Caki2 (cell line): ENCODE data around the gene MCM6. TPM values are rescaled to one million over a fixed set of nuclear protein-coding genes. Genes with fewer than 3 reads are reported as not detected.
A peak's percentile ranks its signal among the peaks of the same experiment; 100 is the strongest.
"Not testable (repeated sequence)": the region's sequence is repeated elsewhere in the genome, so short reads cannot be mapped to it uniquely, and the experiment has no call there.

Source experiments
- DNase-seq: peaks from one replicate; pipeline ENCODE4 v3.0.0-alpha.2; 2015; ENCODE audit warnings: low read depth
- in situ Hi-C: cut with HindIII; loops from 2 replicates; pipeline ENCODE4 v1.10.0; 2016; ENCODE audit warnings: low sequenced_read_pairs, low pct_unique_long_range_greater_than_20kb, mixed read lengths
- total RNA-seq: library from RNA; depleted of rRNA; stranded (reverse); fragments of >200 nt; shearing (Covaris generic); gene quantifications from 2 replicates; pipeline ENCODE4 v1.2.3, GENCODE V29; 2014; ENCODE audit warnings: low replicate concordance; rRNA removed

Gene MCM6
- 33.3 and 39.5 TPM in 2 replicates for total RNA-seq

GRCh38 chr2:135876066-135876711 is at the start of gene MCM6:
Gene MCM6 (minus strand): TSS chr2:135876443. CDS start chr2:135876365, 78 bp downstream.
- in situ Hi-C loops: no loop called here
- peak; percentile 96 for DNase-seq

DNA sequence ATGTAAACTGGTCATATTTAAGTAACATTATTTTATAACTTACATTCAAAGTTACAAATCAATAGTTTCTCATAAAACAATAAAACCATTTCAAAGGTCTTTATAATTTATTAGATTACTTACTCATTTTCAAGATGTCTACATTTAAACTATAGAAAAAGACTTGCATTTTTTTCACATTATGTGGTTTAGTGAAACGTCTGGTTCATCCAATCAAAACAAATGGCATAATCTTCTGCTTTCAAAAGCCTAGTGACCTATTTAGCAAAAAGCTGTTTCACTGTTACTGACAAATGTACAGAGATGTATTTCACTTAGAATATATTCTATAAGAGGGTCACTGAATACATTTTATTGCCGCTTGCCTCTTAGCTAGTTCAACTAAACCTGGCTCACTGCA is 49.3 kb upstream of the MCM6 start:
- DNase-seq: no peak
- in situ Hi-C loops: no loop called here

DNA sequence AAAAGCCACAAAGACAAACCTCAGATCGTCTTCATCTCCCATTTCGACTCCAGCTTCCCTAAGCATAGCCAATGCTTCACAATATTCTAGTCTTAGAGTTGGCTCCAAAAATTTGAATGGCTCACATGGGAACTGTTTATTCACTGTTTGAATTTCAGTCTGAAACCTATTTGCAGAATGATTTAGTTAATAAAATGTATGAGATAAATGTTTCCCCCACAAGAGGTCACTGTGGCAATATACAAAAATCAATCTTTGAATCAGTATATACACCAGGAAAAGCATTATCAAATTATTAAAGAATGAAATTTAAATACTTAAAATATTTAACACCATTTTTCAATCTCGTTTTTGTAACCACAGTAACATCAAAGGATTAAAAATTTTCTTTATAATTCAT is 40.0 kb upstream of the MCM6 start:
- in situ Hi-C loops: no loop called here
- DNase-seq: no peak

- DNase-seq: no peak
Observed at GRCh38 chr2:135914485-135914884, 38.2 kb upstream of the MCM6 start.

DNA sequence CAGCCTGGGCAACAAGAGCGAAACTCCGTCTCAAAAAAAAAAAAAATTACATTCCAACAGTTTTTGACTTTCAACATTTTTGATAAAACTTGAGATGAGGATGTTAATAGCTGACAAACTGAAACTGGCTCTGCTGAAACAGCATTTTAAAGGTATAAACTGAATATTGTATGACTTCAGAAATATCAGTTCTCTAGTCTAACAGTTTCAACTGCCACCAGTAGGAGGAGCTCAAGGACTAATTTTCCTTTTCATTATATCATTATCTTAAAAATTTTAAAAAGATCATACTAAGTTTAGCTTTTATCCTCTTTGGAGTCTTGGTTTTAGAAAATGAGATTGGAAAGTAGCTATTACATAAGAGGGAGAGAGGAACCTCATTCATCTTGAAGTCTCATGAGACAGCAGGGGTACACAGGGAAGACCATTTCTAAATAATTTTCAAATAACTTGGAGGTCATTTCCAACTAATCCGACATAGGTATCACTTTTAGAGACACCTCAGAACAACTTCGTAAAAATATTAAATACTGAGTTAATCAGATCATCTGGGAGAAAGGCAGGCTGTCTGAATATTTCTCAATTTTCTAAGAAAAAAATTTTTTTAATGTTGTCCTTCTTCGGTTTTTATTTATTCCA is 37.6 kb upstream of the MCM6 start:
- in situ Hi-C loops: no loop called here
- no peak for DNase-seq

More at GRCh38 chr2:135914485-135914884, 38.2 kb upstream of the MCM6 start:
- in situ Hi-C loops: no loop called here

DNA sequence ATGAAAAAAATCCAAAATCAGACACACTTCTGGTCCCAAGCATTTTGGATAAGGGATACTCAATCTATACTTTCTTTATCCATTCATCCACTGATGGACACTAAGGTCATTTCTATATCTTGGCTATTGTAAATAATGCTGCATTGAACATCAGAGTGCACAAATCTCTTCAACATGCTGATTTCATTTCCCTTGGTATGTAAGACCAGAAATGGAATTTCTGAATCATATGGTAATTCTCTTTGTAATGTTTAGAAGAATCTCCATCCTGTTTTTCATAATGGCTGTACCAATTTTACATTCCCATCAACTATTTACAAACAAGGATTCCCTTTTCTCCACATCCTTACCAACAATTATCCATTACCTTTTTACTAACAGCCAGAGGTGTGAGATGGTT is 33.7 kb upstream of the MCM6 start:
- DNase-seq: no peak
- in situ Hi-C loops: no loop called here

DNA sequence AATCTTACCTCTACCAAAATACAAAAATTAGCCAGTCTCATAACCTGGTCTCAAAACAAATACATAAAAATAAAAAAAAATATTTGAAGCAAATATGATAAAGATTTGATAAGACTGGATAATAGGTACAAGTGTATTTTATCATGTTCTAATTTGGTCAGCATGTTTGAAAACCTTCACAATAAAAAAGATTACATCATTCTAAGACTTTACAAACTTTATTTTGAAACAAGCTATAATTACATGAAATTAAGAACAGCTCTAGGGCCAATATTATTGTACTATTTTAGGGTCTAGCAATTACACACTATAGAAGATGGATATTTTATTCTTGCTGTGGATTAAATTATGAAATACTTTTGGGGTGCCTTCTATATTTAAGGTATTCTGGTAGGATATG is 29.4 kb upstream of the MCM6 start:
- in situ Hi-C loops: no loop called here

GRCh38 chr2:135904341-135904989 is 28.2 kb upstream of the MCM6 start:
- peak; percentile 29 for DNase-seq
- in situ Hi-C loops: no loop called here

More for the DNA sequence above, 29.4 kb upstream of the MCM6 start:
- DNase-seq: no peak

- DNase-seq: no peak
- in situ Hi-C loops: no loop called here
Observed at GRCh38 chr2:135903650-135904049, 27.4 kb upstream of the MCM6 start.

GRCh38 chr2:135899567-135899966 is 23.3 kb upstream of the MCM6 start:
- DNase-seq: no peak
- in situ Hi-C loops: no loop called here

DNA sequence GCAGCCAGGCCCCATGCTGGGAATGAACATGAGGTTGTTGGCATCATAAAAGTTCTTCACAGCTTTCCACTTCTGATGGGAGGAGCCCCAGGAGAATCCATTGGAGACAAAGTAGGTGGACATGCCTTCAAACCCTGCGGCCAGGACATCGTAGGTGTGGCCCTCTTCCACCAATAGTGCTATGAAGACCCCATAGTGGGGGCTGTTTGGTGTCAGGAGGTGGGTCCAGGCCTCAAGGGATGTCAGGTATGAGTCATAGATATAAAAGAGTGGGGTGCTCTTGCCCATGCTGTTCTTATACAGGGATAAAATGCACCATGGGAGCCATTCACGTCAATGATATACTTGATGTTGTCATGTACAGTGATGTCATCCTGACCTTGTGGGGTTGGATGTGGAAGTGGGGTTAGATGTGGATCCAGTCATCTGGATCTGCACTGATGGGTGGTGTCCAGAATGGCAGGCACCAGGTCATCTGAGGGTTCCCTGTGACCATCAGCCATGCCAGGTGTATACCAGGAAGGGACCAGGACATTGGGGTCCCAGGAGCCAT is 22.1 kb upstream of the MCM6 start:
- in situ Hi-C loops: no loop called here
- DNase-seq: no peak

DNA sequence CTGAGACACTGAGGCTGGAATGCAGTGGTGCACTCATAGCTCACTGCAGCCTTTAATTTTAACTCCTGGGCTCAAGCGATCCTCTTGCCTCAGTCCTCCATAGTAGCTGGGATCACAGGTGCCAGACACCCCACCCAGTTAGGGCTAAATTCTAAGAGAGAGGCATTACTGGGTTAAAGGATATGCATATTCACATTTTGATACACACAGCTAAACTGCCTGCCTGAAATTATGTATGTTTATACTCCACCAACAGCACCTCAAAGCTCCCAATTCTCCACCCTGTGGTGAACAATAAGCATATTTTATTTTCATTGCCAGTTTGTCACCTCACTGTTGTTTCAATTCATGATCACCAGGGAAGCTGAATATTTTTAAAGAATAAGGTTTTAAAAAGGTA is 18.7 kb upstream of the MCM6 start:
- DNase-seq: no peak
- in situ Hi-C loops: no loop called here

- in situ Hi-C loops: no loop called here
- DNase-seq: no peak
Observed at GRCh38 chr2:135893374-135893794, 17.1 kb upstream of the MCM6 start.

- DNase-seq: no peak
- in situ Hi-C loops: no loop called here
Observed at GRCh38 chr2:135890835-135891234, 14.6 kb upstream of the MCM6 start.

GRCh38 chr2:135890149-135890548 is 13.9 kb upstream of the MCM6 start:
- in situ Hi-C loops: no loop called here
- no peak for DNase-seq

- DNase-seq, in situ Hi-C loops: not testable (repeated sequence)
Observed at GRCh38 chr2:135888587-135888986, 12.3 kb upstream of the MCM6 start.

DNA sequence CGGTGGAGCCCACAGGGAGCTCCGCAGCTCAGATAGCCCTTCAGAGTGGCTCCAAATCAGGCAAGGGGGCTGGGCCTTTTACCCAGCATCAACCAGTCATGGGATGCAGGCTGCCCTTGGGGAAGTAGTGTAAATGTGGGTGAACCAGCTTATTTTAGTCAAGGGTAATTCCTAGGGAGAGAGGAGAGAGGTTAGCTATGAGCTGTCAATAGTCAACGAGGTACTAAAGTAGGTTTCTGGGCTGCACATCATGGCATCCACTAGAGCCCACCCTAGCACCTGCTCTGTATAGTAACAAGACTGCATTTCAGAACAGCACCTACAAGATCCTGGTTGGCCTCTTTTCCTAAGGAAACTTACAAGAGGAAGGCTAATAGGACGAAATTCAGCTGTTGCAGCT is 9.5 kb upstream of the MCM6 start:
- in situ Hi-C loops: no loop called here

GRCh38 chr2:135882415-135882814 is 6.2 kb upstream of the MCM6 start:
- in situ Hi-C loops: no loop called here
- DNase-seq: no peak

More for the DNA sequence above, 9.5 kb upstream of the MCM6 start:
- DNase-seq: no peak

DNA sequence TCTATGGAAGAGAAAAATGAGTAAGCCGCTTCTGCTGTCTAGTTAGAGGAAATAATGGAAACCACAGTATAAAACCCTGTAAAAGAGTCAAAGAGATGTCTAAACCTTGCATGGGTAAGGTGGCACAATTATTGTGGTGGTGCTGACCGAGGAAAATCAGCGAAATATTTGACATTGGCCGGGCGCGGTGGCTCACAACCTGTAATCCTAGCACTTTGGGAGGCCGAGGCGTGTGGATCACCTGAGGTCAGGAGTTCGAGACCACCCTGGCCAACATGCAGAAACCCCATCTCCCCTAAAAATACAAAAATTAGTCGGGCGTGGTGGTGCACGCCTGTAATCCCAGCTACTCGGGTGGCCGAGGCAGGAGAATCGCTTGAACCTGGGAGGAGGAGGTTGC is 527 bp upstream of the MCM6 start:
- DNase-seq, in situ Hi-C loops: not testable (repeated sequence)
